GM18951 (cell line): Measurements from ENCODE around the gene LRRK1.

ENCODE experiments used
- POLR2A ChIP-seq: IDR thresholded peaks from 4 replicates; pipeline ENCODE4 v1.6.1; 2011; ENCODE audit warnings: mild to moderate bottlenecking; ENCODE audit not compliant: insufficient read length, insufficient read depth; ENCODE audit errors: extremely low read depth
- in situ Hi-C: fragments of 300-500 bp; cut with MboI; formaldehyde crosslinking; loops from one replicate; pipeline ENCODE4 v1.12.0; 2022; ENCODE audit warnings: low sequenced_read_pairs, mixed read lengths, inconsistent platforms; ENCODE audit not compliant: unreplicated experiment

The LRRK1 gene

DNA sequence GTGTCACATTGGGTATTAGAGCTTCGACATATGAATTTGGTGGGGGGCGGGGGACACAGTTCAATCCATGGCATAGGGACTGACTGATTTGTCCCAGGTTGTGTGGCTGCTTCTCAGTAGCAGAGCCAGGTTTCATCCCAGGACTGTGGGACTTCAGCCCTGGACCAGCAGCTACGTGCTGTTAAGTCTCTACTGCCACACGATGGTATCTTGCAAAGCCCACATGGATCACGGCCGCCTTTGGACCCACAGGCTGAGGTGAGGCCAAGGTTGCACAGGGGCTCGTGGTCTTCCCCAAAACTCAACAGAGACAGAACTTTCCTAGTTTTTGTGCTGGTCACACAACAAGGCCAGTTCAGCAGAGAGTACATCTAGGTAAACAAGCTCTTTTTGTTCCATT is 97.4 kb downstream of the LRRK1 start:
- no peak for TF ChIP-seq POLR2A
- in situ Hi-C loops, result loop anchor here (10.0 kb wide), 1 partner anchor 238 kb away; the partner anchor contains the start of gene CHSY1

DNA sequence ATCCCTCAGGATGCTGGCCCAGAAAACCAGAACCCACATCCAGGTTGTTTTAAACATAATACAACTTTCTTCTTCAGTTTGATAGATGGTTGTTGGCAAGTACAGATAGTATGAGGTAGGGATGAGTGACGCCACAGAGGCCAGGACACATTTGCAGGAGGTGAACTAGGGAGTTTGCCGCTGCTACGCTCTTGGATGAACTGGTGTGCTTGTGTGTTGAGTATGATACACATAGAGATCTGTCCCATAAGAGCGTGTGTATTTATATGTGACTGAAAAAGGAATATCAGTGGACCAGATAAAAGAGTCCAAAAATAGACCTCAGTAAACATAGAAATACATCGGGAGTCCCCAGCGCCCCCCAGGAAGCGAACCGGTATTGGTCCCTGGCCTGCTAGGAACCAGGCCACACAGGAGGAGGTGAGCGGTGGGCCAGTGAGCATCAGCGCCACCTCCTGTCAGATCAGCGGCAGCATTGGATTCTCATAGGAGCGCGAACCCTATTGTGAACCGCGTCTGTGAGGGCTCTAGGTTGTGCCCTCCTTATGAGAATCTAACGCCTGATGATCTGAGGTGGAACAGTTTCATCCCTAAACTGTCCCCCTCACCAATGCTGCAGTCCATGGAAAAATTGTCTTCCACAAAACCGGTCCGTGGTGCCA is 98.1 kb downstream of the LRRK1 start:
- TF ChIP-seq POLR2A, result no peak
- in situ Hi-C loops, result loop anchor here (10.0 kb wide), 1 partner anchor 238 kb away; the partner anchor contains the start of gene CHSY1

DNA sequence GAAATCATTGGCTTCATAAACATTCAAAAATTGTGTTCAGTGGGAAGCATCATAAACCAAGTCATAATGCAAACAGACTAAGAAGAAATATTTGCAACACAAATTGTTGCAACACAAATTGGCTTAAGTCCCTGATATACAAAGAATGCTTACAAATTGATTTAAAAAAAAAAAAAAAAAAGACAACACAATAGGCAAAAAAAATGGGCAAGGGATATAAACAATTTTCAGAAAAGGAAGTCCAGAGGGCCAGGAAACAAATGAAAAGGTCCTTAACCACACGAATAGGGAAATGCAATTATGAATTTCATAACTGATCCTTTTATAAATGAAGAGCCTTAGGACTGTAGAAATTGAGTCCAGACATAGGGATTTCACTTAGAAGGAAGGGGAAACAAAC is 98.9 kb downstream of the LRRK1 start:
- no peak for TF ChIP-seq POLR2A
- in situ Hi-C loops, result loop anchor here (10.0 kb wide), 1 partner anchor 237 kb away; the partner anchor contains the start of gene CHSY1

DNA sequence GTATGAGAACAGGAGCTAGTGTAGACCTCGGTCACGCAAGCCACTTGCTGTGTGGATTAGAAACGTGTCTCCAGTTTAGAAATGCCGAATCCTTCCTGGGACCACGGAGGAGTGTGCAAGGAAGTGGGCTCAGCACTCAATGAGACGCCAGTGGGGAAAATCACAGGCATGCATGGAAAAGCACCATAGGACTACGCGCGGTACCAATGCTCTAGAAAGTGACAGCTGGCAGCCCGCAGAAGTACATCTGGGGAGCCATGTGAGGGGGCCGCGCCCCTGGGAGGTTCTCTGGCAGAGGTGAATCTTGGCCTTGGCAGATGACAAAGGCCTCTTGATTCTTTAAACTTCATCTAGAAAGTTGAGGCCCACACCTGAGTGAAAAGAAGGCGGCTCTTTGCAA is 99.3 kb downstream of the LRRK1 start:
- in situ Hi-C loops, result loop anchor here (10.0 kb wide), 1 partner anchor 236 kb away; the partner anchor contains the start of gene CHSY1
- no peak for TF ChIP-seq POLR2A

DNA sequence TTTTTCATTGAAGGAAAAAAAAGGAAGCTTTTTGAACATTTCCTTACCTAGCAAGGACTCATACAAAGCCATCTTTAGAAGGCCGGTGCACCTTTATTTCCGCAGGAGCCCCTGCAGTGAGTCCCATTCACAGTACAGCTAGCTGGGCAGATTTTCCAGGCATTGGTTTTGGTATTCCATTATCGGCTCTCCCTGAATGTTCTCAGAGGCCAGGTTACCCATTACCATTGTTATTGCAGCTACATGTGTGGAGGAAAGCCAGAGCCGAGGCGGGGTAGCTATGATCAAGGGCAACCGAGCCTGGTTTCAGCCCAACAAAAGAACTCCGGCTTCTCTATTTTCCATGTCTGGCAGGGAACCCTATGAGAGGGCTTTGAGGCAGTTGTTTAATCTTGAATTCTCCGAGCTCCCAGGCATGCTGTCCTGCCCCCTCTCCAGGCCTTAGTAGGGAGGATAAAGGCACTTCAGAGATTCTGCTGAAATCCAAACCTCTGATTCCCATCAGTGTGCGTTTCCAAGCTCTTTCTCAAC is 100.3 kb downstream of the LRRK1 start:
- in situ Hi-C loops, result loop anchor here (10.0 kb wide), 1 partner anchor 235 kb away; the partner anchor contains the start of gene CHSY1
- TF ChIP-seq POLR2A, result no peak

DNA sequence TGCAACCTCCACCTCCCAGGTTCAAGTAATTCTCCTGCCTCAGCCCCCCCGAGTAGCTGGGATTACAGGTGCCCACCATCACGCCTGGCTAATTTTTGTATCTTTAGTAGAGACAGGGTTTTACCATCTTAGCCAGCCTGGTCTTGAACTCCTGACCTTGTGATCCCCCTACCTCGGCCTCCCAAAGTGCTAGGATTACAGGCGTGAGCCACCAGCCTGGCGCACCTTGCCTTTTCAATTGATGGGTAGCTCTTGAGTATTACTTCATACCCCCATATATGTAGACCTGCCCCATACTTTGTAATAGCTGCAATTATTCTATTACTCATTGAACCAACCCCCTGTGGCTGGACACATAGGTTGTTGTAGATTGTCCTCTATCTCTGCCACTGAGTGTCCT is 101.3 kb downstream of the LRRK1 start:
- TF ChIP-seq POLR2A, result no peak
- in situ Hi-C loops, result no loop called here

DNA sequence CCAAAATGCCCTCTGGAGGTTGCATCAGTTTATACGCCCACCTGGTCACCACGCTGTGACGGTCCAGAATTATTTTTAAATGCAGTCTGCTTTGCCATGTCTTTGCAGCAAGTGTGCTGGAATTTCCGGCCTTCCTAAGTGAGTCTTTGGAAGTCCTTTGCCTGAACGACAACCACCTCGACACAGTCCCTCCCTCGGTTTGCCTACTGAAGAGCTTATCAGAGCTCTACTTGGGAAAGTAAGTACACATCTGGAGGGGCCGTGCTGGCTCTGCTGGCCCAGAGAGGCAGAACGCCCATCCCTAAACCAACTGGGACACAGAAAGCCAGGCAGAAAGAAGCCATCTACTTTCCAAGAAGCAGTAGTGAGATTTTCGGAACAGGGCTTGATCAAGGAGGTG is 101.8 kb downstream of the LRRK1 start:
- in situ Hi-C loops, result no loop called here
- no peak for TF ChIP-seq POLR2A

DNA sequence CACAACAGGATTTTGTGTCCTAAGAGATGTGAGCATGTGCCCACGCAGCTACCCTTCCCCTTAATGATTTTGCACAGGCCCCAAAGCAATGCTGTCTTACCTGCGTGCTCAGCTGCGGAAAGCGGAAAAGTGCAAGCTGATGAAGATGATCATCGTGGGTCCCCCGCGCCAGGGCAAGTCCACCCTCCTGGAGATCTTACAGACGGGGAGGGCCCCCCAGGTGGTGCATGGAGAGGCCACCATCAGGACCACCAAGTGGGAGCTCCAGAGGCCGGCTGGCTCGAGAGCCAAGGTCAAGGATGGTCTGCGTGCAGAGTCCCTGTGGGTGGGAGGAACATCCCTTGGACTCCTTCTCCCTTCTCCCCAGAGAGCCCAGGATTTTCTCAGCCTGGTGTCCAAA is 103.1 kb downstream of the LRRK1 start:
- TF ChIP-seq POLR2A, result no peak
- in situ Hi-C loops, result no loop called here

DNA sequence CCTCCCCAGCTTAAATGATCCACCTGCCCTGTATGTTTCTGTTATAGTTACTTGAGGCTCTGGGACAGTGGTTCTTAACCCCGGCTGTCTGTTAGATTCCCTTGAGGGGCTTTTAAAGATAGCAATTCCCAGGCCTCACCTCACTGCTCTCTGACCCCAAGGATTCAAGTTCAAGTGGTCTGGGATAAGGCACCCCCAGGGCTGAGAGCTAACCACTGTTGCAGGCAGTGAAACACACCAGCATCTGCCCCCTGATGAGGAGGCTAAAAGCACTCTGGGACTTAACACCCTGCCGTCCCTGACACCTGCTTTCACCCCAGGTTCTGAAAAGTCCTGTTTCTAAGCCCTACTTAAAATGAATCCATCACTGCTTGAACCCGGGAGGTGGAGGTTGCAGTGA is 103.7 kb downstream of the LRRK1 start:
- no peak for TF ChIP-seq POLR2A
- in situ Hi-C loops, result no loop called here

DNA sequence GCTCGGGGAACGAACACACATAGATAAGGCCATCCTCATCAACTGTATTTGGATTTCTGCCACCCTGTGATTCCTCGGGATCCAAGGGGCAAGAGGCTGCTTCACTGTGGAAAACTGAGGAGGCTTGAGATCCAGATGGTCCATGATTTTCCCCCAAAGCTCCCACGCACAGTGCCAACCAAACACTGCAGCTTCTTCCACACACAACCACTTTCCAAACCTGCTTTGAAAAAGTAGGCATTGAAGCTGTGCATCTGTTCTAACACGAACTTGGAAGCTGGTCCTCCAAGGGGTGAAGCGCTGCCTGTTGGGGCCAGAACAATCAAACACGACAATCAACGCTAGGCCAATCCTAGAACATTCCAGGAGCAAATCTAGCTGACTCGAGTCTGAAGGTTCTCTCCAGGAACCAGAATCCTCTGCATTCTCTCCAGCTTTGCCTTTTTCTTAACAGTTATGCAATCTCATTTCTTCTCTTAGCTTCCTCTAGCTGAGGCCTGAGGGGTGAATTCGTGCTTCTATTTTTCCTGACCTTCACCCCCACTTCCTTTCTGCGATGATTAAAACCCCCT is 104.4 kb downstream of the LRRK1 start:
- in situ Hi-C loops, result no loop called here
- TF ChIP-seq POLR2A, result no peak

DNA sequence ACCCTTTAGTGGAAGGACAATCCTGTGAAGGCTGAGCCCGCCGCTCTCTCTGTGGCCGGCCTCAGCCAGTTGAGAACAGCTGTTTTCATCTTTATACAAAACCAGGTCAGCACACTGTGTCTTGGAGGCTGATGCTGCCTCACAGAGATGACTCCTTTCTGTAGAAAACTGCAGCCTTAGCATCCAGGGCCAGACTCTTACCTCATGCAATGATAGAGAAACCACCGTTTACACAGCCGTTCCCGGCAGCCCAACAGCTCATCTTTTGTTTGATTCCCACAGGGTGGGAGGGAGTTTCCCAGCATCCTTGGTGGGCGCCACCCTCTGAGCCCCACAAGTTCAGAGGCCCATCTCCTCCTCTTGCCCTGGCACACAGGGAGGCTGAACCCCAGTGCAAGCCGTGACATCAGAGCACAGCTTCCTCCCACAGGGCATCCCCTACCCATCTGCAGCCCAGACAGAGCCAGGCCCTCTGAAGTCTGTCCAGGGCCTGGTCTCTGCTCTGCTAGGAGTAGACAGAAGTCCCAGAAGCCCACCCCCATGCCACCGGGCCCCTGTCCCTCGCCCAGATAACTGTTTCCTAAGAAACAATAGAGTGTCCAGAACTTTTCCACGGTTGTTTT is 105.0 kb downstream of the LRRK1 start:
- in situ Hi-C loops, result no loop called here
- no peak for TF ChIP-seq POLR2A

DNA sequence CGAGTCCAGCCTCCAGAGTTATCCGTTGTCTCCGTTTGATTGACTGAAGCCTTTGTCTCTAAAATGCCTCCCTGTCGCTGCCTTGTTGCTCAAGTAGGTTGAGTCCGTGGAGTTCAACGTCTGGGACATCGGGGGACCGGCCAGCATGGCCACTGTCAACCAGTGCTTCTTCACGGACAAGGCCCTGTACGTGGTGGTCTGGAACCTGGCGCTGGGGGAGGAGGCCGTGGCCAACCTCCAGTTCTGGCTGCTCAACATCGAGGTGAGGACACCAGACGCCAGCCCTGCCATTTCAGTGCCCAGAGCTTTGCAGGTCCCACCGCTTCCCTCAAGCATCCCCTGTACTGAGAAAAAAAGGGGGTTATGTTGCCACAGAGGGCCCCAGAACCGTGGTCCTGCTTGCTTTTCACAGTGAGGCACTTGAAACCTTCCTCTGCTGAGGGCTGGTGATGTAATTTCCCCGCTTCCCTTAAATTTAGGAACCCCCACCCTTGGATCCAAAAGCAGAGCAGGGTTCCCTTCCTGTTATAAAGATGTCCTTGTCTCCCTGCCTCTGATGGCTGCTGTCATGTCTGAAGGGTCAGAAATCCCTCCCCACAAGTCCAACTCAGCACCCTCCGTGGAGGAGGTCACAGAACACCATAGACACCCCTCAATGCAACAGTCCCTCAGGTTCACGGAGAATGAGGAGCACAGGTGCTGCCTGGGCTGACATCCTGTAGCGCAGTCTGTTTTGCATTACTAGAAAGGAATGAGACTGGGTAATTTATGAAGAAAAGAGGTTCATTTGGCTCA is 105.7 kb downstream of the LRRK1 start:
- in situ Hi-C loops, result no loop called here

DNA sequence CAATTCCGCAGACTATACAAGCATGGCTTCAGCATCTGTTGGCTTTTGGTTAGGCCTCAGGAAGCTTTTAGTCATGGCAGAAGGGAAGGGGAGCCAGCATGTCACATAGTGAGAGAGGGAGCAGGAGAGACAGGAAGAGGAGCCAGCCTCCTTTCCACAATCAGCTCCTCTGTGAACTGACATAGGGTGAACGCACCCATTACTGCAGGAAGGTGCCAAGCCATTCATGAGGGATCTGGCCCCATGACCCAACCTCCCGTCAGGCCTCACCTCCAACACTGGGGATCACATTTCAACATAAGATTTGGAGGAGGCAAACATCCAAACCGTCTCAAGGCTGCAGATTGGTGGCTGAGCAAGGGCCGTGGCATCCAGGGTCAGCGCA is 106.3 kb downstream of the LRRK1 start:
- no peak for TF ChIP-seq POLR2A
- in situ Hi-C loops, result no loop called here

More for the DNA sequence above, 105.7 kb downstream of the LRRK1 start:
- TF ChIP-seq POLR2A, result no peak
